ENCODE data around the gene DENND2C. TPM values are rescaled to one million over a fixed set of nuclear protein-coding genes. Genes with fewer than 3 reads are reported as not detected.

Gene DENND2C
- total and polyA plus RNA-seq, 10 donors = 0.28 to 3.1 (median 1.6) TPM

DNA sequence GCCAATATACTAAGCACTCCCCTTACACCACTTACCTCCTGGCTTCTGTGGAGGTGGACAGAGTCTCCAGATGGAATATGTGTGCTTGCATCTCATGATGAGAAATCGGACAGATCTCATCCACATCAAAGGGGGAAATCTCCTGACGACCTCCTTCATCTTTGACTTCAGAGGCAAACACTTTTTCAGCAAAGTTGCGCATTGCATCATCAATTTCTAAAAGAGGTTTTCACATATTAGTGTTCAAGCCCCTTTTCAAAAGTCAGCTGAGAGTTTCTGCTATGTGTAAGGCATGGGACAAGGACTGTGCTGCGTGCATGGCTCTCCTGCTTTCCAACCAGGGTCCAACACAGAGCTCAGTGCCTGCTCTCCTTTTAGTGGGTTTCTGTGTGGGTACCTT, 18.7 kb upstream of the DENND2C start:
- Histone ChIP-seq H3K9me3 (no peaks in the 10 kb centered on the region), H3K36me3 (no peaks in the 10 kb centered on the region), H3K4me3 (no peak overlapping the region), H3K4me1 (no peaks in the 10 kb centered on the region), H3K27me3 (replicated peaks in 1 of 7) (peaks cover 0 to 21% (median 1%) of the 10 kb centered on the region in 7 donors), H3K27ac (no peak overlapping the region)
- TF ChIP-seq, protein P1, sequence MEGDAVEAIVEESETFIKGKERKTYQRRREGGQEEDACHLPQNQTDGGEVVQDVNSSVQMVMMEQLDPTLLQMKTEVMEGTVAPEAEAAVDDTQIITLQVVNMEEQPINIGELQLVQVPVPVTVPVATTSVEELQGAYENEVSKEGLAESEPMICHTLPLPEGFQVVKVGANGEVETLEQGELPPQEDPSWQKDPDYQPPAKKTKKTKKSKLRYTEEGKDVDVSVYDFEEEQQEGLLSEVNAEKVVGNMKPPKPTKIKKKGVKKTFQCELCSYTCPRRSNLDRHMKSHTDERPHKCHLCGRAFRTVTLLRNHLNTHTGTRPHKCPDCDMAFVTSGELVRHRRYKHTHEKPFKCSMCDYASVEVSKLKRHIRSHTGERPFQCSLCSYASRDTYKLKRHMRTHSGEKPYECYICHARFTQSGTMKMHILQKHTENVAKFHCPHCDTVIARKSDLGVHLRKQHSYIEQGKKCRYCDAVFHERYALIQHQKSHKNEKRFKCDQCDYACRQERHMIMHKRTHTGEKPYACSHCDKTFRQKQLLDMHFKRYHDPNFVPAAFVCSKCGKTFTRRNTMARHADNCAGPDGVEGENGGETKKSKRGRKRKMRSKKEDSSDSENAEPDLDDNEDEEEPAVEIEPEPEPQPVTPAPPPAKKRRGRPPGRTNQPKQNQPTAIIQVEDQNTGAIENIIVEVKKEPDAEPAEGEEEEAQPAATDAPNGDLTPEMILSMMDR (IDR thresholded peaks at IDR 0.05 in 8 of 11, conservative IDR thresholded peaks at IDR 0.05 in 3 of 11) = no peak
- no peak for TF ChIP-seq POLR2A (IDR thresholded peaks at IDR 0.05)
- no peak for TF ChIP-seq POLR2AphosphoS5 (IDR thresholded peaks at IDR 0.05)
- intact Hi-C loops (cut with DNase I; ENCODE audit: low total_unique reads) = no loop called here
- DNase-seq = no peak
- 73 to 83% (median 80%) methylated on average over 4 of the region's 4 CpGs for WGBS, 5 donors

DNA sequence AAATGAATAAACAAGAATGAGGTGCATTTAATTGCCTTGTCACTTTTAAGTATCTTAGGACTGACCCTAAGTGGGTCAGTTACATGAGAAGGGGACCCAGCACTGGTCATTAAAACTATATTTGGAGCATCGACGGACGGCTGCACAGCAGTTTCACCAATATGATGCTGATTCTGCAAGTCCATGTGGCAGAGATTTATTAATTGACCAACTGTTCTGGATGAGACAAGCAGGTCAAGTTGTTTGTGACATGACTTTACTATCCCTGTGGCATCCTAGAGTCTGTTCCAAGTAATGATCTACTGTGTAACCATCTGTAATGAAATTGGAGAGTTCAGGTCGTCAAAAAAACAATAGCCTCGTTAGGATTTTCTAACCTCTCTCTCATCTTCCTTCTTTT, 16.0 kb upstream of the DENND2C start:
- H3K27me3 ChIP-seq (replicated peaks in 1 of 7) = peaks cover 0 to 21% (median 4%) of the 10 kb centered on the region in 7 donors
- TF ChIP-seq POLR2AphosphoS5 (IDR thresholded peaks at IDR 0.05) (no peak), POLR2A (IDR thresholded peaks at IDR 0.05) (no peak)
- TF ChIP-seq, protein P1 (IDR thresholded peaks at IDR 0.05 in 8 of 11, conservative IDR thresholded peaks at IDR 0.05 in 3 of 11) = no peak

DNA sequence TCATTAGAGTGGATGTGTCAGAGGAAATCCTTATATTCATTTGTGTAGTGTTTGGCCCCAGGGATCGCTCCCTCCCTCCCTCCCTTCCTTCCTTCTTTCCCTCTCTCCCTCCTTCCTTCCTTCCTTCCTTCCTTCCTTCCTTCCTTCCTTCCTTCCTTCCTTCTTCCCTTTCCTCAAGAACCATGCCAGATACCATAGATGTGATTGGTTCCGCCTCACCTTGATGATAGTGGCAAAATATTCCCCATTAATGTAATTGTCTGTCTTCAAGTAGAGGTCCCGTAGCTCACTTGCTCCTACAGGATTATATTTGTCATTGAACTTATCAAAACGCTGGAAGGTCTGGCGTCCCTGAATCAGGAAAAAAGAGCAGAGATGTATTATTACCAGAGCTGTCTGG, 7.8 kb upstream of the DENND2C start:
- Histone ChIP-seq H3K36me3 (no peaks in the 10 kb centered on the region), H3K4me3 (no peak overlapping the region), H3K27me3 (replicated peaks in 1 of 7) (peaks cover 0 to 23% (median 0%) of the 10 kb centered on the region in 7 donors), H3K27ac (no peak overlapping the region), H3K4me1 (no peaks in the 10 kb centered on the region), H3K9me3 (no peaks in the 10 kb centered on the region)
- no peak for DNase-seq
- TF ChIP-seq, protein P1 (IDR thresholded peaks at IDR 0.05 in 8 of 11, conservative IDR thresholded peaks at IDR 0.05 in 3 of 11) = no peak
- TF ChIP-seq POLR2AphosphoS5 (IDR thresholded peaks at IDR 0.05) (no peak), POLR2A (IDR thresholded peaks at IDR 0.05) (no peak)
- 73 to 91% (median 83%) methylated on average over 5 of the region's 5 CpGs for WGBS, 5 donors
- intact Hi-C loops (cut with DNase I; ENCODE audit: low total_unique reads) = no loop called here

More for the DNA sequence above, 16.0 kb upstream of the DENND2C start:
- no peak for DNase-seq
- H3K27ac ChIP-seq = no peak overlapping the region
- WGBS, 5 donors = 76 to 85% (median 82%) methylated on average over 5 of the region's 5 CpGs
- H3K36me3 ChIP-seq = no peaks in the 10 kb centered on the region
- H3K4me1 ChIP-seq = no peaks in the 10 kb centered on the region
- intact Hi-C loops (cut with DNase I; ENCODE audit: low total_unique reads) = no loop called here
- no peaks in the 10 kb centered on the region for H3K9me3 ChIP-seq
- no peak overlapping the region for H3K4me3 ChIP-seq

DNA sequence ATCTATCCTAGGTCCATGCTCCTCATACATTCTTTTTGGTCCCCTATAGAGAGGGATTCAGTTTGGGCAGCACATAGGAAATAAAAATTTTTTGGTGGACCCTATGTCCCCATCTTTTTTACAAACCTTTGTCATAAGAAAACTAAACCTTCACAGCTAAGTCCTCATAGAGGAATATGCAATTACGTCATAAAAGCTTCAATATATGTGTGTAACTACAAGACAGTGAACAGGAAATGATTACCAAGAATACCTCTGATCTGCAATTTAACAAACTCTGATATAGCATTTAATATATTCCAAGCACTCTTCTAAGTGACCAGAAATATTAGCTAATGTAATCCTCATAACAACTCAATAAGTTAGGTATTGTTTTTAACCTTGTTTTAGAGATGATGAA, 6.3 kb upstream of the DENND2C start:
- TF ChIP-seq POLR2AphosphoS5 (IDR thresholded peaks at IDR 0.05) (no peak), POLR2A (IDR thresholded peaks at IDR 0.05) (no peak)
- TF ChIP-seq, protein P1 (IDR thresholded peaks at IDR 0.05 in 8 of 11, conservative IDR thresholded peaks at IDR 0.05 in 3 of 11) = no peak
- intact Hi-C loops (cut with DNase I; ENCODE audit: low total_unique reads) = no loop called here
- 83 to 91% (median 89%) methylated on average over 1 of the region's 1 CpG for WGBS, 5 donors

More for the DNA sequence above, 6.3 kb upstream of the DENND2C start:
- H3K9me3 ChIP-seq = no peaks in the 10 kb centered on the region
- peaks cover 0 to 2% (median 0%) of the 10 kb centered on the region in 6 donors for H3K4me1 ChIP-seq
- H3K27ac ChIP-seq = no peak overlapping the region
- DNase-seq = no peak
- H3K4me3 ChIP-seq = no peak overlapping the region
- peaks cover 0 to 25% (median 0%) of the 10 kb centered on the region in 7 donors for H3K27me3 ChIP-seq (replicated peaks in 1 of 7)
- no peaks in the 10 kb centered on the region for H3K36me3 ChIP-seq

Data from spleen (tissue), 11 donors.